Left hindlimb (tissue), 1 donor: Measurements from ENCODE around the gene PRPSAP1.
A peak's percentile ranks its signal among the peaks of the same experiment; 100 is the strongest.
"Not testable (repeated sequence)": the region's sequence is repeated elsewhere in the genome, so short reads cannot be mapped to it uniquely, and the experiment has no call there.

Source experiments
- DNase-seq: peaks from one replicate; pipeline ENCODE4 v3.0.0-alpha.2; 2018

Gene PRPSAP1

GRCh38 chr17:76317535-76317934 lies 36.2 kb downstream of the PRPSAP1 start:
- no peak for DNase-seq

DNA sequence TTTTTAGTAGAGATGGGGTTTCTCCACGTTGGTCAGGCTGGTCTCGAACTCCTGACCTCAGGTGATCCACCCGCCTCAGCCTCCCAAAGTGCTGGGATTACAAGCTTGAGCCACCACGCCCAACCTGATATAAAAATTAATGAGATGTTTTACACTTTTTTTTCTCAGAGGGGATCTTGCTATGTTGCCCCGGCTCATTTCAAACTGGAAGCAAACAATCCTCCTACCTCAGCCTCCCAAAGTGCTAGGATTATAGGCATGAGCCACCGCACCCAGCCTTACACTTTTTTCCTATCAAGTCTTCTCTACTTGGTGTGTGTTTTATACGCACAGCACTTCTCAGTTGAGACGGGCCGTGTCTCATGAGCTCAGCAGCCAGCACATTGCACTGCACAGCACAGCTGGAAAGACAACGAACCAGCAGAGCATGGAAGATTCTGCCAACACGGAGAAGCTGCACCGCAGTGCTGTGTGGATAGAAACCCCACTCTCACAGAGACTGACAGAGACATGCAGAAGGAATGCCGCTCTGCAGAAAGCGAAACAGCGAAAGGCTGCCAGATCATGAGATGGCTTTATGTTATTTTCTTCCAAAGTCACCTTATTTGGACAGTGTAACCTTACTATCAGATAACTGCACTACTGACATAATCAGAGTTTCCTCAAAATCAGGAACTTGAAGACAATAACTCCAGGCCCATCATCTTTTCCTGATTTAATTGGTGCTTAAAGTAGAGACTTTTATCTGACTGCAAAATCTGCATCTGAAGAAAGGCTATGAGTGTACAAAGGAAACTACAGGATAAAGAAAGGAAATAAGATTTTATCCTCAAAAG lies 39.1 kb downstream of the PRPSAP1 start:
- no peak for DNase-seq

- no peak for DNase-seq
Observed at GRCh38 chr17:76312735-76313134, 41.0 kb downstream of the PRPSAP1 start.

GRCh38 chr17:76309461-76309860 lies 44.3 kb downstream of the PRPSAP1 start:
- DNase-seq, result no peak

- no peak for DNase-seq
Observed at GRCh38 chr17:76307966-76308338, 45.8 kb downstream of the PRPSAP1 start, which contains the start of gene QRICH2. Gene QRICH2 (minus strand): TSS chr17:76308276. CDS start chr17:76307998, 278 bp downstream.

- DNase-seq, result no peak
Observed at GRCh38 chr17:76307299-76307965, 46.3 kb downstream of the PRPSAP1 start.

DNA sequence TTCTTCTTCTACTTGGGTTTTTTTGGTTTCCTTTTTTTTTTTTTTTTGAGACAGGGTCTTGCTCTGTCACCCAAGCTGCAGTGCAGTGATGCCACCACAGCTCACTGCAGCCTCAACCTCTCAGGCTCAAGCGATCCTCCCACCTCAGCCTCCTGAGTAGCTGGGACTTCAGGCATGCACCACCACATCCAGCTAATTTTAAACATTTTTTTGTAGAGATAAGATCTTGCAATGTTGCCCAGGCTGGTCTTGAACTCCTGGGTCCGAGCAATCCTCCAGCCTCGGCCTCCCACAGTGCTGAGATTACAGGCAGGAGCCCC lies 48.6 kb downstream of the PRPSAP1 start:
- not testable (repeated sequence) for DNase-seq

- no peak for DNase-seq
Observed at GRCh38 chr17:76304226-76305134, 49.2 kb downstream of the PRPSAP1 start.

DNA sequence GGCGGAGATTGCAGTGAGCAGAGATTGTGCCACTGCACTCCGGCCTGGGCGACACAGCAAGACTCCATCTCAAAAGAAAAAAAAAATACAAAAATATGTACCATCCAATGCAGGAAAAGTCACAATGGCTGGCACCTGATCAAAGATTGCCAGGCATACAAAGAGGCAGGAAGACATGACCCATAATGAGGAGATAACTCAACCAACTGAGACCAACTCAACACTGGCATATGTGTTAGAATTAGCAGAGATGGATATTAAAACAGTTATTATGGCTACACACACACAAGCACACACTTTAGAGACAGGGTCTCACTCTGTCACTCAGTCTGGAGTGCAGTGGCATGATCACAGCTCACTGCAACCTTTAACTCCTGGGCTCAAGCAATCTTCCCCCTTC lies 56.3 kb downstream of the PRPSAP1 start:
- no peak for DNase-seq

- DNase-seq, result no peak
Observed at GRCh38 chr17:76296889-76297288, 56.8 kb downstream of the PRPSAP1 start.

DNA sequence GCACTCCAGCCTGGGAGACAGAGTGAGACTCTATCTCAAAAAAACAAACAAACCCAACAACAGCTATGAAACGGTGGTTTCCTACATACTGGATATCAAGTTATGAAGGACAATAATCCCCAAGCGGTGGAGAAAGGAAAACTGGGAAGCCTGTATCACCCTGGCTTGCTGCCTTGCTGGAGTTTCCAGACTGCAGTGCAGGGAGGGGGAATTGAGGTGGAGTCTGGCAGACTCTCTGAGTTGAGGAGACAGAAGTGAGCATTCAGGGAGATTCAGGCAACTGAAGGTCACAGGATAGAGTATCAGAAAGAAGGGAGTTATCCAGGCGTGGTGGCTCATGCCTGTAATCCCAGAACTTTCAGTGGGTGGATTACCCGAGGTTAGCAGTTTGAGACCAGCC lies 57.5 kb downstream of the PRPSAP1 start:
- DNase-seq, result no peak

DNA sequence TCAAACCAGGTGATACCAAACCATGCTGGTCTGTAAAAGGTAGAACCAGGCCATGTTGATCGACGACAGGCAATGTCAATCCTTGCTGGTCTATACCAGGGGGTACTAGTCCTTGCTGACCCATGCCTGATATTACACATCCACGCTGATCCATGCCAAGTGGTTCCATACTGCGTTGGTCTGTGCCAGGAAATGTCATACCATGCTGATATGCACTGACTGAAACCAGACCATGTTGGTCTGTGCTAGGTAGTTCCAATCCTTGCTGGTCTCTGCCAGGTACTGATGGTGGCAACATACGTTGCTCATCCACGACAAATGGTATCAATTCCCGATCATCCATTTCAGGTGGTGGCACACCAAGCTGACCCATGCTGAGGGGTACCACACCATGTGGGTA lies 60.6 kb downstream of the PRPSAP1 start:
- no peak for DNase-seq

- DNase-seq, result no peak
Observed at GRCh38 chr17:76292567-76292966, 61.1 kb downstream of the PRPSAP1 start.

DNA sequence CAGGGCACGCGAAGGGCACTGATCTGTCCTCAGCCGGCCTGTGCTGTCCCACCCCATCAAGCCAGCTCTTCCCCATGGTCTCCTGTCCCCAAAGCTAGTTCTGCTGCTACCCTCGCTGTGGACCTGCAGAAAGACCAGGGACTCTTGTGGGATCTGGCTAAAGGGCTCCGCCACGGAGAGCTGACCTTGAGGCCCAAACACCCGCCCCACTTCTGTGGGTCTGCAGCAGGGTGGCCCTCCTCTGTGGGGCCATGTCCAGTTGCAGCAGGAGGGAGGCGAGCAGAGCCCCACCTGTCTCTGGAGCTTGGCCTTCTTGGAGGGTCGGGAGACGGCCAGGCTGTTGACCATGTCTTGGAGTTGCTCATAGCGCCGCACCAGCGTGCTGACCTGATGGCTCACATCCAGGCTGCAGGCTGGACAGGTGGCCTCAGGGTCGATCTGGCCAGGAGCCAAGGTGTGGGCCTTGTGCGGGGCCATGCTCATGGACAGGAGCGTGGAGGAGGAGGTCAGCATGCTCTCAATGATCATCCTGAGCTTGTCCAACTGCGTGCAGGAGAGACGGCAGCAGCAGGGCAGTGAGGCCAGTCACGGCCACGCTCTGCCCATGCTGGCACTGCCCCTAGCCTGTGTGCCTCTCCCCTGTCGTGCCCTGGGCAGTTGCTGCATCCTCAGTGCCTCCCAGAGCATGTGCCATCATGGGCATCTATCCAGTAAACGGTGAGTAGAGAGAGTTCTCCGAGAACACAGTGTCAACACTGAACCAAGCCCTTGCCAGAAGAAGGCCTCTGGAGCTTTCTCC lies 71.9 kb downstream of the PRPSAP1 start:
- DNase-seq, result no peak

DNA sequence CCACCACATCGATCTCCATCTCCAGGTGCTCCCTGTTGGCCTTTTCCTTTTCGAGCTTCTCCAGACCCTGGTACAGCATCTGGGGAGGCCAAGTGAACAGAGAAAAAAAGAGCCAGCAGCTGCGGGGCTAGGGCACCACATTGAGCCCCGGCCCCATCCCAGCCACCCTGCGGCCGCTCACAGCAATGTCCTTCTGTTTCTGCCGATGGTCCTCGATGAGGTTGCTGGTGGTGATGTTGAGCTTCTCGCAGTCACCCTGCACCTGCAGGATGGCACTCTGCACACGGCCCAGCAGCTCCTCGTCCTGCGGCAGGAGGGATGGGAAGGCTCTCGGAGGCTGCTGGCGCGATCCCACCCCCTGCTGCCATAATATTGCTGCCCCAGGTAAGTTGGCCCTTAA lies 73.1 kb downstream of the PRPSAP1 start:
- DNase-seq, result no peak

DNA sequence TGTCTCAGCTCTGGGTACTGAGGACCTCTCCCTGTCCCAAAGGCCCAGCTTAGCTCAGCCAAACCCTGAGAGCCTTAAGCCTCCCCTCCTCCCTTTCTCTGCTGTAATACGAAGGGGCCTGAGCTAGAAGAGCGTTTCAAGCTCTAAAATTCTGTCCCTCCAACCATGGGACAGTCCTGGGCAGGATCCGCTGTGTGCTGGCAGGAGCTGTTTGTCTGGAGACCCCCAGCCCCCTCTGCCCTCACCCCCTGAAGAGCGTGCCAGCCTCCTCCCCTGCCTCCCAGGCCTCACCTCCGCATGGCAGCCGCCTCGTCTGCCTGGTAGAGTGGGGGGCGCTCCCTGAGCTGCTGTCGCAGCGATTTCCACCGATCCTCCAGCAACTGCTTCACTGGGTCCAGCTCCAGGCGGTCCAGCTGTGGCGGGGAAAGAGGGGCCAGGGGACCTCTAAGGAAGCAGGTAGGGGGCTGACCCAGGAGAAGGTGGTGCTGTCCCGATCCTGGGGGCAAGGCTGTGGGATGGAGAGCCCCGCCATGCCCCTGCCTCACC lies 73.9 kb downstream of the PRPSAP1 start:
- no peak for DNase-seq

DNA sequence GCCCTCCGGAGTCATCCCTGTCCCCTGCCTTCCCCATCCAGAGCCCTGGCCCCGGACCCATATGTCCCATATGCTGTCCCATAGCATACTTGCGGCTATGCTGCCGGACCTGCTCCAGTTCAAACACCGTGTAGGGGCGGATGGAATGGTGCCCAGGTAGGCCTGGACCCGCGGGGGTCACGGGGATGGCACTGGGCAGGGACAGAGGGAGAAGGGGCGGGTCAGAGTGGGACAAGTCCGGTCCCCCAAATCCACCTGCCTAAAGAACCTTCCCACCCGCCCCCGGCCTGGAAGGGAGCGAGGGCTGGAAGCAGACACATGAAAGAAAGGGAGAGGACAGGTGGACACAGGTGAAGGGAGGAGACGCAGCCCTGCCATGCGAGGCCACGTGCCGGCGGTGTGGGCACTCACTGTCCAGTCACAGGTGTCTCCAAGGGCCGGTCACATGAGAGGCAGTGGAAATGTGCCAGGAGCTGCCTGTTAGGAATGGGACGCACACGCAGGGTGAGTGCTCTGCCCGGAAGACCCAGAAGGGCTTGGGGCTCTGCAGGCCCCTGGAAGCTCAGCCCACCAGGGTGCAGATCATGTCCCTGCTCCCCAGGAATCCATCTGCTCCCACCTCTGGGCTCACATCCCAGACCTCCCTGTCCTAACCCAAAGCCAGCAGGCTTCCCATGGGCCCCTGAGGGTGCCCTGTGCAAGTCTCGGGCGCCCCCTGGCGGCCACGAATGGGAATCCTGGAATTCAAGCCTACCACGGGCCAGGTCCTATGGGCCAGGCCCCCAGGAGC lies 74.6 kb downstream of the PRPSAP1 start:
- peak; percentile 84 for DNase-seq

DNA sequence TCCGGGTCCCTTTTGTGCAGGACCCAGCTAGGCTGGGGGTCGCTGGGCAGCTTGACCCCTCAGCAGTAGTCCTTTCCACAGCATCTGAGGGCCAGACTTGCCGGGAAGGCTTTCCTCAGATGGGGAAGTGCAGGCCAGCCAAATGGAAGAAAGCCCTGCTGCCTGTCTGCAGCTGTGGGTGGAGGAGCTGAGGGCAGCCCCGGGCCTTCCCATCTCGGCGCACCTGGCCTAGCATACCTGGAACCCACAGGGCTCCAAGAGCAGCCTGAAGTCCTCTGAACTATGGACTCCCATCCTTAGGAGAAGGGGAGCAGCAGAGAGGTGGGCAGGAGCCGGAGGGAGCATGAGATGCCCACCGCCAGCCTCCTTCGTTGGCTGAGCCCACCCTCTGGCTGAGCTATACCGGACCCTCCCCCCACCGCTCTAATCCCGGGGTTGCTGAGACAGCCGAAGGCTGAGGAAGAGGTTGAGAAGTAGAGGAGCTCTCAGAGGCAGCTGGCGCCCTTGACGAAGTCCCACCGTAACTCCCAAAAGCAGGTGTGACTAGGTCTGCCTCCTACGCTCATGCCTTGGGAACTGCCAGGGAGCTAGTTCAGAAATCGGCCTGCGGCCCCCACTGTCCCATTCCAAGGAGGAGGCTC lies 75.3 kb downstream of the PRPSAP1 start:
- DNase-seq, result no peak

DNA sequence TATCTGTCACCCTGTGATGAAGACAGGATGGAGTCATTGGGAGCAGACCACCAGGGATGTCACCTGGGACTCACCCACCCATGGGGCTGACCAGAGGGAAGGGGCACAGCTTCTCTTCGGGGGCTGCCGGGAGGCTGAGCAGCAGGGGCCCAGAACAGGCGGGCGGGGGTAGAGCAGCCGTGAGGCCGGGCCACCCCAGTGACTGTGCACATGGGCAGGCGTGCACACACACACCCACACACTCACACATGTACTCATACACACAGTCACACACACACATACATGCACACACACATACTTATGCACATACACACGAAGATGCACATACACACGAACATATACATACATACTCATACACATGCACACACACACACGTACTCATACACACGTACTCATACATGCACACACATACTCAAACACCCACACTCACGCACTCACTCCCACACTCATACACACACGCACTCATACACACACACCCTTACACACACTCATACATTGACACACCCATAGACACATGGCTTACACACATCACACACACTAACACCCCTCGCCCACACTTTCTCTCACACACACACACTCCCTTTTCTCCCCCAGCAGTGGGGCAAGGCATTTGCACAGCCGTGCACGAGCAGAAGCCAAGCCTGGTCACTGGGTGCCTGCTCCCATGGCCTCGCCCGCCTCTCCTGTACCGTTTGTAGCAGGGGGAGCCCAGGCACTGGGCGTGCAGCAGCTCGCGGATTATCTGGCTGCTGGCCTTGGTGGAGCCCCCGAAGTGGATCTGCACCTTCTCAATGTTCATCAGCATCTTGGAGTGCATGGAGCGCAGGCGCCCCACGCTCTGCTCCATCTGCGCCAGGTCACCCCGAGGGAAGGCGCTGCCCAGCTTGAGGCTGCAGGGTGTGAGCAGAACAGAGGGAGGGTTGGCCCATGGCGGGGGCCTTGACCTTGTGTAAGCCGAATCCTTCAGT lies 76.1 kb downstream of the PRPSAP1 start:
- no peak for DNase-seq
